Natural killer cell (primary cell): ENCODE results near the gene CHST11. TPM values are rescaled to one million over a fixed set of nuclear protein-coding genes. Genes with fewer than 3 reads are reported as not detected.

Source experiments
- ATAC-seq, 3 donors: fragments of 150-1000 bp in 2 of 3; fragments of 200-7000 bp in 1 of 3; cut with Tn5 transposase; 1 replicate in 1 of 3; 2 replicates in 2 of 3; pipeline ENCODE4 v1.10.0; 2021; ENCODE audit warnings: mild to moderate bottlenecking in 2 of 3, moderate library complexity in 2 of 3
- DNase-seq, 2 donors: peaks; one replicate each; pipeline versions ENCODE4 v3.0.0 to v3.0.0-alpha.2; 2013 to 2021; ENCODE audit warnings: mixed read lengths in 1 of 2
- H3K27ac ChIP-seq: one replicate; pipeline ENCODE4 v1.5.1; 2013; ENCODE audit warnings: mild to moderate bottlenecking, low read length
- H3K27me3 ChIP-seq: one replicate; pipeline ENCODE4 v1.6.1; 2013; ENCODE audit warnings: low read length; ENCODE audit not compliant: control insufficient read depth, insufficient read depth
- H3K36me3 ChIP-seq: one replicate; pipeline ENCODE4 v1.6.1; 2013; ENCODE audit warnings: low read length; ENCODE audit not compliant: control insufficient read depth, insufficient read depth
- H3K4me1 ChIP-seq: one replicate; pipeline ENCODE4 v1.6.1; 2013; ENCODE audit warnings: low read length; ENCODE audit not compliant: control insufficient read depth, insufficient read depth
- H3K4me3 ChIP-seq: one replicate; pipeline ENCODE4 v1.5.1; 2013; ENCODE audit warnings: low read length
- H3K9me3 ChIP-seq: one replicate; pipeline ENCODE4 v1.6.1; 2013; ENCODE audit warnings: low read length; ENCODE audit not compliant: control insufficient read depth, insufficient read depth
- H3K27ac Mint-ChIP-seq, 2 donors: one replicate each; pipeline ENCODE4 v1.8.0; 2022; ENCODE audit warnings: mild to moderate bottlenecking in 2 of 2, mixed read lengths in 2 of 2, moderate library complexity in 1 of 2
- H3K27me3 Mint-ChIP-seq, 2 donors: one replicate each; pipeline ENCODE4 v1.8.0; 2022; ENCODE audit warnings: low read depth in 2 of 2, mixed read lengths in 2 of 2
- H3K36me3 Mint-ChIP-seq: one replicate; pipeline ENCODE4 v1.8.0; 2022; ENCODE audit warnings: mixed read lengths
- H3K4me1 Mint-ChIP-seq, 2 donors: one replicate each; pipeline ENCODE4 v1.8.0; 2022; ENCODE audit warnings: mixed read lengths in 2 of 2
- H3K4me3 Mint-ChIP-seq: one replicate; pipeline ENCODE4 v1.8.0; 2022; ENCODE audit warnings: mild to moderate bottlenecking, moderate library complexity, mixed read lengths
- H3K9me3 Mint-ChIP-seq, 2 donors: one replicate each; pipeline ENCODE4 v1.8.0; 2022; ENCODE audit warnings: mixed read lengths in 2 of 2
- WGBS: methylation state at CpG from one replicate; pipeline ENCODE4 v1.1.7; 2013; ENCODE audit warnings: missing lambda C conversion rate; ENCODE audit not compliant: insufficient coverage; 5-methylcytosine and 5-hydroxymethylcytosine counted together
- intact Hi-C: fragments of 100-400 bp; cut with micrococcal nuclease; formaldehyde crosslinking; loops from one replicate; pipeline ENCODE4 v1.14.2; 2022
- total RNA-seq, 4 donors: library from RNA; stranded (reverse); fragments of 120-200 nt in 1 of 4; gene quantifications; one replicate each; pipeline versions ENCODE4 v1.2.3 to v1.2.4, GENCODE V29; 2013 to 2022
- TF ChIP-seq, protein P1 (sequence below): fragments of 200-600 bp; IDR thresholded peaks from one replicate; pipeline ENCODE4 v1.8.0; 2022; ENCODE audit warnings: antibody characterized with exemption

CHST11 gene
- total RNA-seq, 3 donors from 2014 or later (not counting 1 experiment from before 2014, with no cell fraction given), result 85.3 to 118 (median 96.1) TPM

- no peak overlapping the region for H3K27ac ChIP-seq
- TF ChIP-seq, protein P1, sequence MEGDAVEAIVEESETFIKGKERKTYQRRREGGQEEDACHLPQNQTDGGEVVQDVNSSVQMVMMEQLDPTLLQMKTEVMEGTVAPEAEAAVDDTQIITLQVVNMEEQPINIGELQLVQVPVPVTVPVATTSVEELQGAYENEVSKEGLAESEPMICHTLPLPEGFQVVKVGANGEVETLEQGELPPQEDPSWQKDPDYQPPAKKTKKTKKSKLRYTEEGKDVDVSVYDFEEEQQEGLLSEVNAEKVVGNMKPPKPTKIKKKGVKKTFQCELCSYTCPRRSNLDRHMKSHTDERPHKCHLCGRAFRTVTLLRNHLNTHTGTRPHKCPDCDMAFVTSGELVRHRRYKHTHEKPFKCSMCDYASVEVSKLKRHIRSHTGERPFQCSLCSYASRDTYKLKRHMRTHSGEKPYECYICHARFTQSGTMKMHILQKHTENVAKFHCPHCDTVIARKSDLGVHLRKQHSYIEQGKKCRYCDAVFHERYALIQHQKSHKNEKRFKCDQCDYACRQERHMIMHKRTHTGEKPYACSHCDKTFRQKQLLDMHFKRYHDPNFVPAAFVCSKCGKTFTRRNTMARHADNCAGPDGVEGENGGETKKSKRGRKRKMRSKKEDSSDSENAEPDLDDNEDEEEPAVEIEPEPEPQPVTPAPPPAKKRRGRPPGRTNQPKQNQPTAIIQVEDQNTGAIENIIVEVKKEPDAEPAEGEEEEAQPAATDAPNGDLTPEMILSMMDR, result no peak
- no peaks in the 10 kb centered on the region for H3K9me3 ChIP-seq
- intact Hi-C loops, result no loop called here
- H3K27me3 ChIP-seq, result no peaks in the 10 kb centered on the region
- WGBS, result 71% methylated on average over 5 of the region's 5 CpGs
- H3K9me3 Mint-ChIP-seq, result no peaks in the 10 kb centered on the region
- DNase-seq (no peak), ATAC-seq (no peak)
- H3K4me1 ChIP-seq, result no peaks in the 10 kb centered on the region
- no peak overlapping the region for H3K4me3 ChIP-seq
- H3K4me3 Mint-ChIP-seq, result no peak overlapping the region
- peaks cover 63 to 79% of the 10 kb centered on the region in 2 donors for H3K4me1 Mint-ChIP-seq
- H3K36me3 ChIP-seq, result no peaks in the 10 kb centered on the region
- H3K27ac Mint-ChIP-seq, result peak overlapping the region; percentile 44 to 51
- H3K27me3 Mint-ChIP-seq, result no peaks in the 10 kb centered on the region
- no peaks in the 10 kb centered on the region for H3K36me3 Mint-ChIP-seq
Observed at GRCh38 chr12:104593482-104593881, 136.7 kb downstream of the CHST11 start.

DNA sequence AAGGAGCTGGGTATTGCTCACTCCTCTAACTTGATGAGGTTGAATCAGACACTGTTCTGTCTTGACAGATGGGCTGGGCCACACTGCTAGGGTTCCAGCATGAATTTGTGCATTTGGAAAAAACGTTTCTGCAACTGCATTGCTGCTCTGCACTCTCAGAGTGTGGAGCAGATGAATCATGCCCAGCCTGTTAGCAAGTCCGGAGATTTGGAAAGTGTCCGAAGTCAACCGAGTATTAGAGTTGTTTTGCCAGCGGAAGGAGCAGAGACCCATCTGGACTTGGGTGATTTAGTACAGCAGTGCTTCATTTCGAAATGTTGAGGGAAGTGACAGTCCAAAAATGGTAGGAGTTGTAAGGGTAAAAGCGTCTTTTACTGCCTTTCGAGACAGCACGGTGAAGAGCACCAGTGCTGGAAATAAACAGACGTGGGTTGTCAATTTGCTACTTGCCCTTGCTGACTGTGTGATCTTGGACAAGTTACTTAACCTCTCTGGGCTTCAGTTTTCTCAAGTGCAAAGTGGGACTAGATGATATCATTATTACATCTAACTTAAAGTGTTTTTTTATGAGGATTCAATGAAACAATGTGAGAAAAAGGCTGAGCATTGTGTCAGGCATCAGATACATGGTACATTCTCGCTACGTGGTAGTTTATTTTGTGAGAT, 139.5 kb downstream of the CHST11 start:
- no peaks in the 10 kb centered on the region for H3K4me1 ChIP-seq
- ATAC-seq (no peak), DNase-seq (no peak)
- Mint-ChIP-seq H3K4me1 (peaks cover 56 to 80% of the 10 kb centered on the region in 2 donors), H3K27ac (peak overlapping the region in 1 of 2 donors; percentile 38), H3K9me3 (no peaks in the 10 kb centered on the region), H3K27me3 (no peaks in the 10 kb centered on the region), H3K4me3 (no peak overlapping the region), H3K36me3 (no peaks in the 10 kb centered on the region)
- no peak overlapping the region for H3K27ac ChIP-seq
- H3K4me3 ChIP-seq, result no peak overlapping the region
- WGBS, result 86% methylated on average over 12 of the region's 12 CpGs
- TF ChIP-seq, protein P1, result no peak
- no peaks in the 10 kb centered on the region for H3K27me3 ChIP-seq
- intact Hi-C loops, result no loop called here
- no peaks in the 10 kb centered on the region for H3K9me3 ChIP-seq
- H3K36me3 ChIP-seq, result no peaks in the 10 kb centered on the region

DNA sequence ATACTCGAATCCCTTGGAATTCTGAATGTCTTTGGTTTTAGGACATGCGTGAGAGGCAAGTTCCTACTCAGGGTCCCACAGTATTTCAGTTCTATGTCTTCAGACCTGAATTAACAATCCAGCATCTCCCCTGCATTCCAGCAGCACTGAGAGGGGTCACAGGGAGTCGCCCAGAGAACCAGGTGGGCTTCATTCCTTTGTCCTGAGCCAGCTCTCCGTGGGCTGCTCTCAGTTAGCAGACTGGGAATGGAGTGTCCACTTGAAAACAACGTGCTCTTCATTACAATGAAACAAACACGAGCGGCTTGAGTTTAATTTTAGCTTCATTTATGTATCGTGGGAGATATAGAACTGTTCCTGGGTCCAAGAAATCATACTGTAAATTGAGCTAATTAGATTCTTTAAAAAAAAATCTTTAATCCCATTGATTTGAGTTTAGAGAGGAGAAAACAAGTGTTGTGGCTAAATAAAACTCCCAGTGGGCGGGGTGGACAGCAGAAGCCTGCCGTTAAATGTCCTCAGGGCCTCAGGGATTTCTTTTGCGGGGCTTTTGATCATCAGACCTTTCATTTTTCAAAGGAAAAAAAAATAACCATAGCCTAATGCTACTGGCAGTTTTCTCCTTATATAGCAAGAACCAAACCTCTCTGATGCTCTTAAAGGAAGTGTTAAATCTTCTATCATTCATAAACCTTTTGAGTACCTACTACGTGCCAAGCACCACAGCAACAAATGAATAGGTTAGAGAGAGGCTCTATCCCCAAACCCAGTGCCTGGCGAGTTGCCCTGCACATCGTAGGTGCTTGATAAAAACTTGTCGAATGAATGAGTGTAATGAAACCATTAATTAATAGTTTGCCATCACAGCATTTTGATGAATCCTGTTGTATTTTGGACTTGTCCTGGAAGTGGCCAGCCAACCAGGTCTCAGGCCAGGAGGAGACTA, 140.4 kb downstream of the CHST11 start:
- intact Hi-C loops, result no loop called here
- WGBS, result 87% methylated on average over 13 of the region's 15 CpGs
- no peak for ATAC-seq
- no peaks in the 10 kb centered on the region for H3K27me3 ChIP-seq
- Mint-ChIP-seq H3K4me1 (peaks cover 62 to 81% of the 10 kb centered on the region in 2 donors), H3K9me3 (no peaks in the 10 kb centered on the region), H3K4me3 (no peak overlapping the region), H3K36me3 (no peaks in the 10 kb centered on the region), H3K27ac (peak overlapping the region in 1 of 2 donors; percentile 38), H3K27me3 (no peaks in the 10 kb centered on the region)
- H3K36me3 ChIP-seq, result no peaks in the 10 kb centered on the region
- H3K27ac ChIP-seq, result no peak overlapping the region
- DNase-seq, result no peak
- TF ChIP-seq, protein P1, result no peak
- no peak overlapping the region for H3K4me3 ChIP-seq
- H3K4me1 ChIP-seq, result no peaks in the 10 kb centered on the region
- no peaks in the 10 kb centered on the region for H3K9me3 ChIP-seq
